Heart left ventricle (tissue), 13 donors: Measurements from ENCODE around the gene FREM1.

Source experiments
- POLR2A ChIP-seq, 2 donors: fragments of 450-650 bp; IDR thresholded peaks; one replicate each; pipeline ENCODE4 v1.6.1; 2017; ENCODE audit warnings: antibody characterized with exemption in 2 of 2, mild to moderate bottlenecking in 2 of 2, moderate library complexity in 2 of 2
- TF ChIP-seq, protein P1 (sequence below), 12 donors: fragments of 200-600 bp; sonication (generic) in 4 of 12; IDR thresholded peaks; one replicate each; pipeline versions ENCODE4 v1.5.0 to v1.8.0; 2018 to 2022; ENCODE audit warnings: antibody characterized with exemption in 12 of 12, mild to moderate bottlenecking in 5 of 12
- donor health status: ischemic (EF 13 %, LVEDD 7.1; RV severe dilation, severe dysfunction).
- donor health status: DM: no; HTN: yes; CAD: no.
- donor health status: DM: no; HTN: no; CAD: no.
- donor health status: ischemic (EF 25% LVEDD 6.9; RV normal size, moderate dysfunction).
- donor health status: ischemic (EF 25% LVEDD 5.7; RV mildly dilated, moderate dysfunction).
- donor health status: ischemic (EF 35%, LVEDD 5.7; RV mildly dilated, moderate dysfunction).
- donor health status: nonischemic (EF 11% LVEDD 7.7; RV severe dilation, severe dysfunction).
- donor health status: DM: yes; HTN: yes; CAD: no.
- donor health status: PGD.
- donor health status: ischemic (EF 29% LVEDD 5.4; RV normal size, mild dysfunction).
- donor health status: nonischemic (EF 23%, LVEDD 6.1; RV moderate dilation, normal function).

- TF ChIP-seq POLR2A (IDR thresholded peaks at IDR 0.05), result no peak
- TF ChIP-seq, protein P1, sequence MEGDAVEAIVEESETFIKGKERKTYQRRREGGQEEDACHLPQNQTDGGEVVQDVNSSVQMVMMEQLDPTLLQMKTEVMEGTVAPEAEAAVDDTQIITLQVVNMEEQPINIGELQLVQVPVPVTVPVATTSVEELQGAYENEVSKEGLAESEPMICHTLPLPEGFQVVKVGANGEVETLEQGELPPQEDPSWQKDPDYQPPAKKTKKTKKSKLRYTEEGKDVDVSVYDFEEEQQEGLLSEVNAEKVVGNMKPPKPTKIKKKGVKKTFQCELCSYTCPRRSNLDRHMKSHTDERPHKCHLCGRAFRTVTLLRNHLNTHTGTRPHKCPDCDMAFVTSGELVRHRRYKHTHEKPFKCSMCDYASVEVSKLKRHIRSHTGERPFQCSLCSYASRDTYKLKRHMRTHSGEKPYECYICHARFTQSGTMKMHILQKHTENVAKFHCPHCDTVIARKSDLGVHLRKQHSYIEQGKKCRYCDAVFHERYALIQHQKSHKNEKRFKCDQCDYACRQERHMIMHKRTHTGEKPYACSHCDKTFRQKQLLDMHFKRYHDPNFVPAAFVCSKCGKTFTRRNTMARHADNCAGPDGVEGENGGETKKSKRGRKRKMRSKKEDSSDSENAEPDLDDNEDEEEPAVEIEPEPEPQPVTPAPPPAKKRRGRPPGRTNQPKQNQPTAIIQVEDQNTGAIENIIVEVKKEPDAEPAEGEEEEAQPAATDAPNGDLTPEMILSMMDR (IDR thresholded peaks at IDR 0.05), result no peak
Measured at GRCh38 chr9:14906000-14906399, 4.2 kb downstream of the FREM1 start.
